Measurements from ENCODE around the gene RBM19. TPM values are rescaled to one million over a fixed set of nuclear protein-coding genes. Genes with fewer than 3 reads are reported as not detected.

The RBM19 gene
- total and polyA plus RNA-seq, 2 donors (not counting 3 experiments of a cell fraction or from before 2014, with no cell fraction given), result 13.2 to 34.4 TPM

- dilution Hi-C loops (cut with MboI; ENCODE audit: extremely low pct_ligation_motif_present, low sequenced_read_pairs), result no loop called here
- CTCF ChIA-PET, result interaction anchor here (1.4 kb wide), 1 partner anchor 343 kb away, joined by 3 read pairs; no protein-coding TSS in a partner anchor
- H3K9me1 ChIP-seq (replicated peaks; ENCODE audit: control insufficient read depth, extremely low read depth, insufficient read depth, low read length), result no peaks in the 10 kb centered on the region
Observed at GRCh38 chr12:113805673-113806072, 160.5 kb downstream of the RBM19 start.

More at GRCh38 chr12:113805673-113806072, 160.5 kb downstream of the RBM19 start:
- no peak overlapping the region for H3K4me2 ChIP-seq (ENCODE audit: insufficient read depth, low read length)
- POLR2A ChIA-PET, result no interaction called here
- H3K27me3 ChIP-seq (ENCODE audit: control insufficient read depth in 2 of 2, insufficient read depth in 2 of 2, low read length in 2 of 2), result no peaks in the 10 kb centered on the region
- no peak overlapping the region for H2AFZ ChIP-seq (ENCODE audit: low read depth, low read length)
- H3K27ac ChIP-seq (ENCODE audit: insufficient read depth, low read depth, low read length), result no peak overlapping the region
- H4K20me1 ChIP-seq (replicated peaks; ENCODE audit: control insufficient read depth, extremely low read depth, insufficient read depth, low read length), result no peaks in the 10 kb centered on the region
- no peaks in the 10 kb centered on the region for H3K4me1 ChIP-seq (ENCODE audit: control insufficient read depth, extremely low read depth, insufficient read depth, low read length)
- no TSS peak for BruUV-seq (replicated peaks)
- FAIRE-seq (no peak), DNase-seq (ENCODE audit: low read depth, low spot score) (no peak)
- no peaks in the 10 kb centered on the region for H3K36me3 ChIP-seq (ENCODE audit: control insufficient read depth in 2 of 2, extremely low read depth in 1 of 2, insufficient read depth in 2 of 2, low read length in 2 of 2)
- no peak overlapping the region for H3K9ac ChIP-seq (replicated peaks; ENCODE audit: extremely low read depth, insufficient read depth, low read length)
- H3K4me3 ChIP-seq (replicated peaks in 1 of 3; ENCODE audit: insufficient read depth in 1 of 3, low read depth in 1 of 3, low read length in 3 of 3), result no peak overlapping the region
- no peaks in the 10 kb centered on the region for H3K9me3 ChIP-seq (replicated peaks; ENCODE audit: control insufficient read depth, insufficient read depth, low read length)
- TF ChIP-seq, protein P1, sequence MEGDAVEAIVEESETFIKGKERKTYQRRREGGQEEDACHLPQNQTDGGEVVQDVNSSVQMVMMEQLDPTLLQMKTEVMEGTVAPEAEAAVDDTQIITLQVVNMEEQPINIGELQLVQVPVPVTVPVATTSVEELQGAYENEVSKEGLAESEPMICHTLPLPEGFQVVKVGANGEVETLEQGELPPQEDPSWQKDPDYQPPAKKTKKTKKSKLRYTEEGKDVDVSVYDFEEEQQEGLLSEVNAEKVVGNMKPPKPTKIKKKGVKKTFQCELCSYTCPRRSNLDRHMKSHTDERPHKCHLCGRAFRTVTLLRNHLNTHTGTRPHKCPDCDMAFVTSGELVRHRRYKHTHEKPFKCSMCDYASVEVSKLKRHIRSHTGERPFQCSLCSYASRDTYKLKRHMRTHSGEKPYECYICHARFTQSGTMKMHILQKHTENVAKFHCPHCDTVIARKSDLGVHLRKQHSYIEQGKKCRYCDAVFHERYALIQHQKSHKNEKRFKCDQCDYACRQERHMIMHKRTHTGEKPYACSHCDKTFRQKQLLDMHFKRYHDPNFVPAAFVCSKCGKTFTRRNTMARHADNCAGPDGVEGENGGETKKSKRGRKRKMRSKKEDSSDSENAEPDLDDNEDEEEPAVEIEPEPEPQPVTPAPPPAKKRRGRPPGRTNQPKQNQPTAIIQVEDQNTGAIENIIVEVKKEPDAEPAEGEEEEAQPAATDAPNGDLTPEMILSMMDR (IDR thresholded peaks at IDR 0.05; ENCODE audit: extremely low read depth in 1 of 2, insufficient read depth in 1 of 2, low read depth in 1 of 2, low read length in 2 of 2), result no peak
- TF ChIP-seq POLR2AphosphoS5 (IDR thresholded peaks at IDR 0.05; ENCODE audit: insufficient read depth, low read depth, low read length) (no peak), JUN (IDR thresholded peaks at IDR 0.05; ENCODE audit: borderline replicate concordance, insufficient read depth, insufficient read length, low read depth) (no peak), GATA2 (IDR thresholded peaks at IDR 0.05; ENCODE audit: insufficient read depth, insufficient read length, low read depth, low read length) (no peak), POLR2A (IDR thresholded peaks at IDR 0.05; ENCODE audit: low read depth, low read length) (no peak), EZH2 (IDR thresholded peaks at IDR 0.05; ENCODE audit: borderline replicate concordance, low read depth, low read length, severe bottlenecking) (no peak), FOS (IDR thresholded peaks at IDR 0.05; ENCODE audit: borderline replicate concordance, insufficient read depth, low read length) (no peak), MYC (IDR thresholded peaks at IDR 0.05; ENCODE audit: low read depth, low read length) (no peak)
- TF ChIP-seq, protein P2, sequence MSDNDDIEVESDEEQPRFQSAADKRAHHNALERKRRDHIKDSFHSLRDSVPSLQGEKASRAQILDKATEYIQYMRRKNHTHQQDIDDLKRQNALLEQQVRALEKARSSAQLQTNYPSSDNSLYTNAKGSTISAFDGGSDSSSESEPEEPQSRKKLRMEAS (IDR thresholded peaks at IDR 0.05; ENCODE audit: insufficient read depth, insufficient read length), result no peak
- intact Hi-C loops (cut with micrococcal nuclease), result no loop called here
- no peaks in the 10 kb centered on the region for H3K79me2 ChIP-seq (ENCODE audit: control insufficient read depth, insufficient read depth, low read length)

All from endothelial cell of umbilical vein (primary cell).